Measurements from ENCODE around the gene INKA2. TPM values are rescaled to one million over a fixed set of nuclear protein-coding genes. Genes with fewer than 3 reads are reported as not detected.
A peak's percentile ranks its signal among the peaks of the same experiment; 100 is the strongest.
"Not testable (repeated sequence)": the region's sequence is repeated elsewhere in the genome, so short reads cannot be mapped to it uniquely, and the experiment has no call there.

INKA2 gene
- total RNA-seq, 4 donors from 2014 or later = 0.51 to 16.4 (median 6.4) TPM; not detected in 1

GRCh38 chr1:111746614-111746999 is 7.4 kb upstream of the INKA2 start:
- Histone ChIP-seq H3K4me3 (no peak overlapping the region), H3K9me3 (no peaks in the 10 kb centered on the region), H3K4me1 (no peaks in the 10 kb centered on the region), H3K27ac (no peak overlapping the region), H3K27me3 (no peaks in the 10 kb centered on the region), H3K36me3 (no peaks in the 10 kb centered on the region)
- no peak for DNase-seq
- TF ChIP-seq, protein P1, sequence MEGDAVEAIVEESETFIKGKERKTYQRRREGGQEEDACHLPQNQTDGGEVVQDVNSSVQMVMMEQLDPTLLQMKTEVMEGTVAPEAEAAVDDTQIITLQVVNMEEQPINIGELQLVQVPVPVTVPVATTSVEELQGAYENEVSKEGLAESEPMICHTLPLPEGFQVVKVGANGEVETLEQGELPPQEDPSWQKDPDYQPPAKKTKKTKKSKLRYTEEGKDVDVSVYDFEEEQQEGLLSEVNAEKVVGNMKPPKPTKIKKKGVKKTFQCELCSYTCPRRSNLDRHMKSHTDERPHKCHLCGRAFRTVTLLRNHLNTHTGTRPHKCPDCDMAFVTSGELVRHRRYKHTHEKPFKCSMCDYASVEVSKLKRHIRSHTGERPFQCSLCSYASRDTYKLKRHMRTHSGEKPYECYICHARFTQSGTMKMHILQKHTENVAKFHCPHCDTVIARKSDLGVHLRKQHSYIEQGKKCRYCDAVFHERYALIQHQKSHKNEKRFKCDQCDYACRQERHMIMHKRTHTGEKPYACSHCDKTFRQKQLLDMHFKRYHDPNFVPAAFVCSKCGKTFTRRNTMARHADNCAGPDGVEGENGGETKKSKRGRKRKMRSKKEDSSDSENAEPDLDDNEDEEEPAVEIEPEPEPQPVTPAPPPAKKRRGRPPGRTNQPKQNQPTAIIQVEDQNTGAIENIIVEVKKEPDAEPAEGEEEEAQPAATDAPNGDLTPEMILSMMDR (IDR thresholded peaks at IDR 0.05) = no peak
- no peak for TF ChIP-seq POLR2A (IDR thresholded peaks at IDR 0.05)
- intact Hi-C loops (cut with DNase I; ENCODE audit: low total_unique reads) = no loop called here

DNA sequence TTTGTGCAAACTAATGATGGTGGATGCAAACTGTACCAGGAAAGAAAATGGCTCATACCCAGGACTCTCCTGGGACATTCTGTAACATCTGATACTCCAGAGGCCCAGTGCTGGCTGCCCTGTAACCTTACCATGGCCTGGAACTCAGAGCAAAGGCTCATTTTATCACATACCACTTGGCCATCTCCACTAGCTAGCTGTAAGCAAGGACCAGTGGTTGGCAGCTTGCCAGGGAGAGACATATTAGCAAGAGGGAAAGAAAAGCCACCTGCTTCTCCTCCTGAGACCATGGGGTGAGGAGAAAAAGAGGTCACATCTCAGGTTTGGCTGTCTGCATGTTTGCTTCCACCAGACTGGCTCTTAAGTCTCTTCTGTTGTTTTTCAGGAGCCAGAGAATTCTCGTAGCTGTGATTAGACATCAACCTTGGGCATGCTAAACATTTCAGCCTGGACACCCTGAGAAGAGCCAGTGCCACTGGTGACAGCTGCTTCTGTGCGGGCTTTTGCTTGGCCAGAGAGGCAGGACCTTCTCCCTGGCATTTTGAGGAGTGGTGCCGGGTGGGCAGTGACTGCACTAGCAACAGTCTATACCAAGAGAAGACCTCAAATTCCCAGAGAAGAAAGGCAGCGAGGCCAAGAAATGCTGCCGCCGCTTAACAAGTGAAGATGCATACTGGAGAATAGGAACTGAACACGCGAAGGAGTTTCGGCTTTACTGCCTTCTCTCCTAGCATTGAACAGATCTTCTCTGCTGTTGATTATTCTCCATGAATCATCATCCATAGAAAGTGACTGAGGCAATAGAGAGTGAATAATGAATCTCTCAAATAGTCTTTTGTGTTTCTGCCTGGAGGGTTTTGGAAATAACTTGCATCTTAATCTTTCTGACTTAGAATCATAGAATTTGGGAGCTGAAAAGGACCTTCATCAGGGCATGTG is 6.7 kb upstream of the INKA2 start:
- peak in 1 of 2 donors; percentile 38 for DNase-seq

DNA sequence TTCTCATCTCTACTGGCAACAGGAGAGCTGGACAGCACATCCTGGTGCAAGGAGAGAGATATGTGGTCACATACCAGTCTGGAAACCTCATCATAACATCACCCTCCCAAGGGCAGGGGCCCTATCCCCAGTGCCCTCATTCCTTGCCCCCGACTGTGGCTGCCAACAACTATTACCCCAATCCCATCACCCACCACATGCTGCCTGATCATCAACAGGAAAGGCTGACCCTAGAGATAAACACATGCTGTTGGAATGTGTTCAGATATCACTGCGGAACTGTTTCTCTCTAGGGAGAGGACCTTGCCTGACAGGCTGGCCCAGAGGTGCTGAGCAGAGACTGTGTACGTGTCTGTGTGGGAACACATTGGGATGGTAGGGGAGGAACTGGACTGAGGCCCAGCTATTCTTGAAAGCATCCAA is 4.5 kb upstream of the INKA2 start:
- Histone ChIP-seq H3K4me3 (no peak overlapping the region), H3K27ac (no peak overlapping the region), H3K27me3 (no peaks in the 10 kb centered on the region), H3K9me3 (no peaks in the 10 kb centered on the region), H3K4me1 (no peaks in the 10 kb centered on the region), H3K36me3 (no peaks in the 10 kb centered on the region)
- intact Hi-C loops (cut with DNase I; ENCODE audit: low total_unique reads) = loop anchor here (5.0 kb wide), 1 partner anchor 236 kb away; no protein-coding TSS in a partner anchor
- peak in 1 of 2 donors; percentile 6 for DNase-seq
- no peak for TF ChIP-seq POLR2A (IDR thresholded peaks at IDR 0.05)
- TF ChIP-seq, protein P1 (IDR thresholded peaks at IDR 0.05) = no peak

More for the DNA sequence above, 6.7 kb upstream of the INKA2 start:
- Histone ChIP-seq H3K4me3 (no peak overlapping the region), H3K27ac (no peak overlapping the region), H3K27me3 (no peaks in the 10 kb centered on the region), H3K9me3 (no peaks in the 10 kb centered on the region), H3K4me1 (no peaks in the 10 kb centered on the region), H3K36me3 (no peaks in the 10 kb centered on the region)
- intact Hi-C loops (cut with DNase I; ENCODE audit: low total_unique reads) = no loop called here
- TF ChIP-seq, protein P1 (IDR thresholded peaks at IDR 0.05) = no peak
- TF ChIP-seq POLR2A (IDR thresholded peaks at IDR 0.05) = no peak

DNA sequence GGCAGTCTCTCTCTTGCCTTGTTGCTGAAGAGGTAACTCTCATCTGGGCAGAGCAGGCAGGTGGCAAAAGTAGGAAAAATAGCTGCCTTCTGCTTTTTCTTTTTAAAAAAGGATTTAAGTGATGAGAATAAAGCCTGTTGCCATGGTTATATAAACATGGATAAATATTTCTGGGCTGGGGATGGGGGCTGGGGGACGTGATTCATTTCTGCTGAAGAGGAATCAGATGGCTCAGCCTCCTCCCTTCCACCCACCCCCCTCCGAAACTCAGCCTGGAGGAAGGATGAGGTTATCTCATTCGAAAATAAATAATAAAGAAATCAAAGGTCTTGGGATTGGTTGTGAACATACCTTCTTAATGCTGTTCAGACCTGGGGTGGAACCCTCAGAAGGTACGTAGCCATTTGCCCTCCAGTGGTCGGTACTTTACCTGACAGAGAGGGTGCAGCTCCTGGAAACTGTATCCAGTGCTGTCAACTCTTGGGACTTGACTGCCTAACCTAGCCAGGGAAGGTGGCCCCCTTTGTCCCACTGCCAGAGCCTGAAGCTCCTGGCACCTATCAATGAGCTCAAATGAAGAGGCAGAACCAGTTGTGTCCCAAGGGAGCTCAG is 3.8 kb upstream of the INKA2 start:
- Histone ChIP-seq H3K27ac (no peak overlapping the region), H3K27me3 (no peaks in the 10 kb centered on the region), H3K4me1 (no peaks in the 10 kb centered on the region), H3K4me3 (no peak overlapping the region), H3K9me3 (no peaks in the 10 kb centered on the region), H3K36me3 (no peaks in the 10 kb centered on the region)
- no peak for TF ChIP-seq POLR2A (IDR thresholded peaks at IDR 0.05)
- TF ChIP-seq, protein P1 (IDR thresholded peaks at IDR 0.05) = no peak
- intact Hi-C loops (cut with DNase I; ENCODE audit: low total_unique reads) = loop anchor here (5.0 kb wide), 1 partner anchor 236 kb away; no protein-coding TSS in a partner anchor
- DNase-seq = peak in 1 of 2 donors; percentile 5

DNA sequence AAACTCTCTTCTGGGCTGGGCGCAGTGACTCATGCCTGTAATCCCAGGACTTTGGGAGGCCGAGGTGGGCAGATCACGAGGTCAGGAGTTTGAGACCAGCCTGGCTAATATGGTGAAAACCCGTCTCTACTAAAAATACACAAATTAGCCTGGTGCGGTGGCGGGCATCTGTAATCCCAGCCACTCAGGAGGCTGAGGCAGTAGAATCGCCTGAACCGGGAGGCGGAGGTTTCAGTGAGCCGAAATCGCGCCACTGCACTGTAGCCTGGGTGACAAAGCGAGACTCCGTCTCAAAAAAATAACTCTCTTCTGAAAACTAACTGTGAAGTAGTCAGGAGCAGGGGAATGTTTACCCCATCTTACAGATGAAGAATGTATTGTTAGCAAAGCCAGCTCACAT is 3.1 kb upstream of the INKA2 start:
- H3K9me3 ChIP-seq, H3K36me3 ChIP-seq, H3K4me1 ChIP-seq, H3K4me3 ChIP-seq, H3K27me3 ChIP-seq, H3K27ac ChIP-seq: not testable (repeated sequence)
- DNase-seq = peak in 1 of 2 donors; percentile 7
- intact Hi-C loops (cut with DNase I; ENCODE audit: low total_unique reads) = loop anchor here (5.0 kb wide), 1 partner anchor 235 kb away; no protein-coding TSS in a partner anchor
